Measurements from ENCODE around the gene EPGN.

DNA sequence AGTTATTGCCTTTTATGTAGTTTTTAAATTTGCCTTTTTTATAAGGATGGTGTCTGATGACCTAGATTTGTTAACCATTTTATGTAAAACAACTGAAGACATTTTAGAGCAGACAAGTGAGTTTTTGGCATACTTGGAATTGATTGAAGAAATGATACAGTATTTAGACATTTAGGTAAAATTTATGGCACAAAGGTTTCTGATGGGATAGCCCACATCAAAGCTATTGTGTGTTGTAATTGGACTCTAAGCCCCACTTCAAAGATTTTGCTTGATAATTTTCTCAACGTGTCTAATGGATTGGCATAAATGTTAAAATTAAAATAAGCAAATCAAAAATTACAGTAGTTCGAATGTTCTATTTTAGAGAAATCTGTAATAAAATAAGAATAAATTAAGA lies 17.6 kb downstream of the EPGN start:
- TF ChIP-seq, protein P1, sequence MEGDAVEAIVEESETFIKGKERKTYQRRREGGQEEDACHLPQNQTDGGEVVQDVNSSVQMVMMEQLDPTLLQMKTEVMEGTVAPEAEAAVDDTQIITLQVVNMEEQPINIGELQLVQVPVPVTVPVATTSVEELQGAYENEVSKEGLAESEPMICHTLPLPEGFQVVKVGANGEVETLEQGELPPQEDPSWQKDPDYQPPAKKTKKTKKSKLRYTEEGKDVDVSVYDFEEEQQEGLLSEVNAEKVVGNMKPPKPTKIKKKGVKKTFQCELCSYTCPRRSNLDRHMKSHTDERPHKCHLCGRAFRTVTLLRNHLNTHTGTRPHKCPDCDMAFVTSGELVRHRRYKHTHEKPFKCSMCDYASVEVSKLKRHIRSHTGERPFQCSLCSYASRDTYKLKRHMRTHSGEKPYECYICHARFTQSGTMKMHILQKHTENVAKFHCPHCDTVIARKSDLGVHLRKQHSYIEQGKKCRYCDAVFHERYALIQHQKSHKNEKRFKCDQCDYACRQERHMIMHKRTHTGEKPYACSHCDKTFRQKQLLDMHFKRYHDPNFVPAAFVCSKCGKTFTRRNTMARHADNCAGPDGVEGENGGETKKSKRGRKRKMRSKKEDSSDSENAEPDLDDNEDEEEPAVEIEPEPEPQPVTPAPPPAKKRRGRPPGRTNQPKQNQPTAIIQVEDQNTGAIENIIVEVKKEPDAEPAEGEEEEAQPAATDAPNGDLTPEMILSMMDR (conservative IDR thresholded peaks at IDR 0.05 in 1 of 2, IDR thresholded peaks at IDR 0.05 in 1 of 2; ENCODE audit: extremely low read depth in 1 of 2, insufficient read depth in 1 of 2, low read depth in 1 of 2, low read length in 2 of 2) = no peak
- no peak for TF ChIP-seq EZH2 (IDR thresholded peaks at IDR 0.05; ENCODE audit: borderline replicate concordance, low read length)
